PC-9 (cell line): ENCODE data around the gene CLDN16.

Experiments
- EZH2 ChIP-seq: fragments of 200-600 bp; sonication (generic); IDR thresholded peaks from 2 replicates; pipeline ENCODE4 v1.8.0; 2017; ENCODE audit warnings: antibody characterized with exemption, low read depth
- TF ChIP-seq, protein P1 (sequence below): fragments of 200-600 bp; sonication (generic); conservative IDR thresholded peaks from 2 replicates; pipeline ENCODE4 v1.6.1; 2017; ENCODE audit warnings: mixed run types, antibody characterized with exemption, mild to moderate bottlenecking, moderate library complexity

DNA sequence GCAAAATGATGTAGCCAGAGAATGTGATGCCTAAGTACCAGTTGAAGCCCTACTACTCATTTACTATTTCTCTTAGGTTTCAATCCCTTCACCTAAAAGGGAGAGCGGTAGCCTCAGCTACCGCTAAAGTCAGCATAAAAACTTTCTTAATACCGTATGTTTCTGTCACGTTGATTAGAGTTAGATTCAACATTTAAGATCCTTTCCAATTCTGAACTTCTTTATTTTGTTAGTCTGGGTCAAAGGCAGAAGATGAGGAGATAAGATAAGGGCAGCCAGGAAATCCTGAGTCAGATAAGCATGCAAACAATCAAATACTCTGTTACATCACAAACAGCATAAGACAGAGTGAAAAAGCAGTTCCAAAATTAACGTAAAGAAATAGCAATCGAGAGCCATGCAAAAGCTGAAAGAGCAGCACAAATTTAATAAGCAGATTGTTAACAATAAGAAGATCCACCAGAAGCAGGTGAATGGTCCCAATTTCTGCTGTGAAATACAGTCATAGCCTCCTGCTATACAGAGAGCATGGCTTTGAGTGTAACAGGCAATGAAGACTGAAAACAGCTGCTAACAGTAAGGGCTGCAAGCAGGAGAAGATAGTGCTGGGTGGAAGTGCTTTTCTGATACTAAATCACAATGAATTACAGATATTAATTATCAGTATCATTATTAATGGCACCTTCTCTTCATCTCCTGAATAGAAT is 58.8 kb downstream of the CLDN16 start:
- TF ChIP-seq, protein P1, sequence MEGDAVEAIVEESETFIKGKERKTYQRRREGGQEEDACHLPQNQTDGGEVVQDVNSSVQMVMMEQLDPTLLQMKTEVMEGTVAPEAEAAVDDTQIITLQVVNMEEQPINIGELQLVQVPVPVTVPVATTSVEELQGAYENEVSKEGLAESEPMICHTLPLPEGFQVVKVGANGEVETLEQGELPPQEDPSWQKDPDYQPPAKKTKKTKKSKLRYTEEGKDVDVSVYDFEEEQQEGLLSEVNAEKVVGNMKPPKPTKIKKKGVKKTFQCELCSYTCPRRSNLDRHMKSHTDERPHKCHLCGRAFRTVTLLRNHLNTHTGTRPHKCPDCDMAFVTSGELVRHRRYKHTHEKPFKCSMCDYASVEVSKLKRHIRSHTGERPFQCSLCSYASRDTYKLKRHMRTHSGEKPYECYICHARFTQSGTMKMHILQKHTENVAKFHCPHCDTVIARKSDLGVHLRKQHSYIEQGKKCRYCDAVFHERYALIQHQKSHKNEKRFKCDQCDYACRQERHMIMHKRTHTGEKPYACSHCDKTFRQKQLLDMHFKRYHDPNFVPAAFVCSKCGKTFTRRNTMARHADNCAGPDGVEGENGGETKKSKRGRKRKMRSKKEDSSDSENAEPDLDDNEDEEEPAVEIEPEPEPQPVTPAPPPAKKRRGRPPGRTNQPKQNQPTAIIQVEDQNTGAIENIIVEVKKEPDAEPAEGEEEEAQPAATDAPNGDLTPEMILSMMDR, result no peak
- no peak for TF ChIP-seq EZH2
